GM19099 (cell line): ENCODE data around the gene ATP2A2.

Source experiments
- POLR2A ChIP-seq: IDR thresholded peaks from 3 replicates; pipeline ENCODE4 v1.6.1; 2011; ENCODE audit warnings: low read depth; ENCODE audit not compliant: insufficient read length; ENCODE audit errors: extremely low read depth

Gene ATP2A2

GRCh38 chr12:110312581-110313360, 31.7 kb downstream of the ATP2A2 start:
- TF ChIP-seq POLR2A = no peak

GRCh38 chr12:110314308-110314707, 33.3 kb downstream of the ATP2A2 start:
- no peak for TF ChIP-seq POLR2A

DNA sequence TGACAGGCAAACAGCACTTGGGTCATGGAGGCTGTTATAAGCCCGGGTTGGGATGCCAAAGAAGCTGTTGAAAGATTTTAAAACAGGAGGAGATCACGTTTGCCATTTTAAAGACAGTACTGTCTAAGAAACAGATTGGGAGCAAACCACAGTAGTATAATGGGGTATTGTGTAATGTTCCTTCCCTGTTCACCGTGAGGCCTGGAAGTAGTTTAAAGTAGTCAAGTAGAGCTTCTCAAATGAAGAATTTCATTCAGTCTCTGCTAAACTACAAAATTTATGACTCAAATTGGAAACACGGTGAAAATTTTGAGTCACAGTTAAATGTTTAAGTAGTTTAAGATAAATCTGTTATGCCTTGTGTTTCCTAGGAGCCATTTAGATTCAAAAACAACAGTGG, 35.8 kb downstream of the ATP2A2 start:
- TF ChIP-seq POLR2A = no peak

DNA sequence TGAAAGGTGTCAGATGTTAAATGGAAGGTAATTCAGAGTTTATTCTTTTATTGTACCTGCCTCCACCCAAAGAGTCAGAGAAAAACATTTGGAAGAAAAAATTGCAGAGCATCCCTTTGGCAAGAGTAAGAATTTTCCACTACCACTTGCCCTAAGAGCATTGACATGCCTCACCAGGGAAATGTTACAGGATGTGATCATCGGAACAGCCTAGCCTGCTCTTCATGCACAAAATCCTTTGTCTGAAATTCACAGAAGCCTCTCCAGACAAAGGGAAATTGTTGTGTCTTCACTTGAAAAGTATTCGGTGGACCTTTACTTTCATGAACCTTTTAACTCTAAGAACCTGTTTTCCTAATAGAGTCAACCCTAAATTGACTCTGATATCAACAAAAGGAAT, 36.9 kb downstream of the ATP2A2 start:
- TF ChIP-seq POLR2A = no peak

GRCh38 chr12:110320550-110320949, 39.5 kb downstream of the ATP2A2 start:
- no peak for TF ChIP-seq POLR2A

GRCh38 chr12:110329710-110330109, 48.7 kb downstream of the ATP2A2 start:
- TF ChIP-seq POLR2A = no peak

DNA sequence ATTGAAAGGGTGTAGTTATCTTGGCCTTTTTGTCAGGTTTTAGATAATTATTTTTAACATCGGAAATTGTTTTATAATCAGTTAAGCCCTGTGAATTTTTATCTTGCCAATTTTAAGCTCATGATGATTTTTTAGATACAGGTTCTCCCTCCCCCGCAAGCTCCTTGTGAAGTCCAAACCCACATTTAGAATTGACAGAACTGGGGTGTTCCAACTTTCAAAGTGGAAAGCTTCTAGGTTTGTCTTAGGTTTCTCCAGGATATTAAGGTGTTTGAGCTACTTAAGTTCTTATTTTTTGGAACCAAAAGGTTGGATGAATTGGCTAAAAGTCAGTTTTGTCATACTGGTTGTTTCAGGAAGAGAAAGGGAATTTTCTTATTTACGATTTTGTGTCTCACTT, 49.1 kb downstream of the ATP2A2 start:
- TF ChIP-seq POLR2A = no peak

DNA sequence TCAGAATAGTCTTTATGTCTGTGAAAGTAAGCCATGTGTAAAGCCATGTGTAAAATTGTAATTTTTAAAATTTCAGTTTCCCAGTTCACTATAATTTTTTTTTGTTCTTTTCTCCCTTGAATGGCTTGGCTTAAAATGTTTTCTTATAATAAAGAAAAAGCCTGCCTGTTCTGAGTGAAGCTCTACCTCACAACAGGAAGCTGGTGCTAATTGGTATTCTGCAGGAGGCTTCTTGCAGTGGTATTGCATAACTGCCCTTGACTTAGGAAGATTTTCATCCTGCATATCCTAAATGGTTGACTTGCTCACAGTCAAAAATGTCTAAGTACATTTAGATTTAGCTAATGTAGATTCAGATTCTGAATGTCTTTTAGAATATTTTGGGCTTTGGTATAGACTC, 49.5 kb downstream of the ATP2A2 start:
- no peak for TF ChIP-seq POLR2A

DNA sequence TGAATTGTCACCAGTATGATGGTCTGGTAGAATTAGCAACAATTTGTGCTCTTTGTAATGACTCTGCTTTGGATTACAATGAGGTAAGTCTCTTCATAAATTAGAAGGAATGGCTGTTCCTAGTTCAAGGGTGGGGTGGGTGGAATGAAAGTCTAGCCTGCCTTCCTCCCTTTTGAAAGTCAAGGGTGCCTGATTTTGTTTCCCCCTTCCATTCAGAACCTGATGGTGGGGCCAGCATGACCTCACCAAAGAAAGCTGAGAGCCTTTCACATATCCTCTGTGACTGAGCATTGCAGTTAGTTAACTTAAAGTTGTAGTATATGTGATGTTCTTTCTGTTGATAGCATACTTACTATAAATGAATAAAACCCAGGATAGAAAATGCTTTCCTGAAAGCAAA, 52.2 kb downstream of the ATP2A2 start:
- no peak for TF ChIP-seq POLR2A

DNA sequence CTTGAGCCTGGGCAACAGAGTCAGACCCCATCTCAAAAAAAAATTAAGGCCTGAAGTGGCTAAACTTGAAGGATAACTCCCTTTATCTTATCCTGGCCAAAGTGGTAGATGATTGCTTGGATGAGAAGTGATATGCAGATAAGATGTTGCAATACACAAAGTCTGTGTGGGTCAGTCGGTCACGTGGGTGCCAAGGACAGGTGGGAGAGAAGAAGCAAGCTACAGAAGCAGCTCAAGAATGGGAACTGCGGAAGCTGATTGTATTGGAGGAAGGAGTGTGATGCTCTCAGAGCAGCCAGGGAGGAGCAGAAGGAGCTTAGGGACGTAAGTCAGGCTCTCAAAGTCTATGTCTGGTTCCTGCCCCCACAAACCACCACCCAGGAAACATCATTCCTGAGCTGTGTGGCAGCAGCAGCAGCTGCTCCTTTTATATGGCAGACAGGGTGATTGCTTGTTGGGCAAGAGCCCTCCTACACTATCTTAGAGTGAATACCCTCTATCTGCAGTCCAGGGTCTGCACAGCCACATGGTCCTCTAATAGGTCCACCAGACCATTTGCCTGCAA, 54.5 kb downstream of the ATP2A2 start:
- no peak for TF ChIP-seq POLR2A

GRCh38 chr12:110337912-110338710, 57.1 kb downstream of the ATP2A2 start:
- no peak for TF ChIP-seq POLR2A

- no peak for TF ChIP-seq POLR2A
Measured at GRCh38 chr12:110338754-110339153, 57.7 kb downstream of the ATP2A2 start.

DNA sequence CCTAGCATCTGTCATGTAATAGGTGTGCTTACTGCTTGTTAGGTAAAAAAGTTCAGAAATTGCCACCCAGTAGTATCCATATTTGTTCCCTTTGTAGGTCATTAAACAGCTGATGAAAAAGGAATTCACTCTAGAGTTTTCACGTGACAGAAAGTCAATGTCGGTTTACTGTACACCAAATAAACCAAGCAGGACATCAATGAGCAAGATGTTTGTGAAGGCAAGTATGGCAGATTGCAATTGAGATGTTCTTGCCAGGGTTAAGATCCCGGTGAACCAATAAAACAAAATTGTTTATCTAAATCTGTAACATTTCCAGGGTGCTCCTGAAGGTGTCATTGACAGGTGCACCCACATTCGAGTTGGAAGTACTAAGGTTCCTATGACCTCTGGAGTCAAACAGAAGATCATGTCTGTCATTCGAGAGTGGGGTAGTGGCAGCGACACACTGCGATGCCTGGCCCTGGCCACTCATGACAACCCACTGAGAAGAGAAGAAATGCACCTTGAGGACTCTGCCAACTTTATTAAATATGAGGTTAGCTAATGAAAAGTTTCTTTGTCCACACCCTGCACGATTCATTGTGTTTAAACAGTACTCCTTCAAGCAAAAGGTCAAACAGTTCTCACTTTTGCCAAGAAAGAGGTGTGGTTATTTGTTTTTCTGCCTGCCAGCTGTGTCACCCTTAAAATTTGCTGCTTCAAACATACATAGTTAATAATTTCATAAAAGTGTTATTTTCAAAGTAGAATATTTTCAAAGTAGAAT, 58.3 kb downstream of the ATP2A2 start:
- no peak for TF ChIP-seq POLR2A

GRCh38 chr12:110340706-110341105, 59.7 kb downstream of the ATP2A2 start:
- no peak for TF ChIP-seq POLR2A

- TF ChIP-seq POLR2A = no peak
Measured at GRCh38 chr12:110342157-110342556, 61.1 kb downstream of the ATP2A2 start.

DNA sequence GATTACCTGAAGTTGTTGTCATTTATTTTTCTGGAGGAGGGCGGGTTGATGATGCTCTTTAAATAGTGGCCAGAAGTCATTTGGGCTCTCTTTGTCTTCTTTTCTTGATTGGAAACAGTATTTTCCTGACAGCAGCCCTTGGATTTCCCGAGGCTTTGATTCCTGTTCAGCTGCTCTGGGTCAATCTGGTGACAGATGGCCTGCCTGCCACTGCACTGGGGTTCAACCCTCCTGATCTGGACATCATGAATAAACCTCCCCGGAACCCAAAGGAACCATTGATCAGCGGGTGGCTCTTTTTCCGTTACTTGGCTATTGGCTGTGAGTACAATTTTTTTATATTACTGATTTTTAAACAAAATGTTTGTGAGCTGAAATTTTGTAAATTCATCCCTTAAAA, 62.1 kb downstream of the ATP2A2 start:
- TF ChIP-seq POLR2A = no peak
